ENCODE data around the gene PRR30.

- TF ChIP-seq CTCF (IDR thresholded peaks at IDR 0.05) (no peak), POLR2AphosphoS5 (IDR thresholded peaks at IDR 0.05) (no peak)
Measured at GRCh38 chr2:27179344-27180000, 40.3 kb upstream of the PRR30 start.
